Measurements from ENCODE around the gene KRTAP10-8.
"Not testable (repeated sequence)": the region's sequence is repeated elsewhere in the genome, so short reads cannot be mapped to it uniquely, and the experiment has no call there.

The KRTAP10-8 gene

GRCh38 chr21:44643741-44644310 lies 31.9 kb downstream of the KRTAP10-8 start:
- no peak overlapping the region for H3K9ac ChIP-seq
- H3K27ac ChIP-seq: no peak overlapping the region
- no peaks in the 10 kb centered on the region for H4K20me1 ChIP-seq

GRCh38 chr21:44644878-44645277 lies 33.0 kb downstream of the KRTAP10-8 start:
- Histone ChIP-seq H3K27ac (no peak overlapping the region), H3K36me3 (no peaks in the 10 kb centered on the region), H3K4me3 (no peak overlapping the region), H3K27me3 (no peaks in the 10 kb centered on the region), H3K9me3 (peaks cover 51% of the 10 kb centered on the region), H3K4me1 (peaks cover 23% of the 10 kb centered on the region), H4K20me1 (no peaks in the 10 kb centered on the region), H3K4me2 (no peak overlapping the region), H3K9ac (no peak overlapping the region)
- TF ChIP-seq Cebpa-rat (IDR thresholded peaks at IDR 0.05): no peak

More at GRCh38 chr21:44643741-44644310, 31.9 kb downstream of the KRTAP10-8 start:
- Histone ChIP-seq H3K27me3 (no peaks in the 10 kb centered on the region), H3K9me3 (peaks cover 50% of the 10 kb centered on the region), H3K36me3 (no peaks in the 10 kb centered on the region), H3K4me3 (no peak overlapping the region), H3K4me2 (no peak overlapping the region), H3K4me1 (peaks cover 14% of the 10 kb centered on the region)
- no peak for TF ChIP-seq Cebpa-rat (IDR thresholded peaks at IDR 0.05)

GRCh38 chr21:44646366-44647221 lies 34.7 kb downstream of the KRTAP10-8 start, which contains the start of gene KRTAP10-11:
Gene KRTAP10-11, plus strand, starts transcription at chr21:44646414. Its CDS starts 45 bp downstream, at chr21:44646459.
- H3K27me3 ChIP-seq, H4K20me1 ChIP-seq, H3K27ac ChIP-seq, H3K4me3 ChIP-seq, H3K36me3 ChIP-seq: not testable (repeated sequence)
- 0 out of 2 replicates have a peak within 1 kb of the TSS, but pooled peaks have one; percentile 15 for H3K9ac ChIP-seq
- peaks cover 55% of the 10 kb centered on the region for H3K9me3 ChIP-seq
- H3K4me2 ChIP-seq: peak within 1 kb of the TSS; percentile 12; the same call in 1 of the 2 replicates
- peaks cover 34% of the 10 kb centered on the region for H3K4me1 ChIP-seq

- TF ChIP-seq Cebpa-rat (IDR thresholded peaks at IDR 0.05): no peak
- Histone ChIP-seq H3K4me1 (peaks cover 38% of the 10 kb centered on the region), H4K20me1 (no peaks in the 10 kb centered on the region), H3K27ac (no peak overlapping the region), H3K9ac (0 out of 2 replicates have a peak overlapping the region, but pooled peaks have one; percentile 15), H3K4me2 (peak overlapping the region; percentile 12; the same call in 1 of the 2 replicates), H3K36me3 (no peaks in the 10 kb centered on the region), H3K9me3 (peaks cover 59% of the 10 kb centered on the region), H3K4me3 (no peak overlapping the region), H3K27me3 (no peaks in the 10 kb centered on the region)
Measured at GRCh38 chr21:44647222-44647552, 35.3 kb downstream of the KRTAP10-8 start.

- H3K4me1 ChIP-seq: peaks cover 53% of the 10 kb centered on the region
Measured at GRCh38 chr21:44648557-44649311, 36.9 kb downstream of the KRTAP10-8 start.

GRCh38 chr21:44649521-44650100 lies 37.7 kb downstream of the KRTAP10-8 start:
- H3K4me1 ChIP-seq: peaks cover 62% of the 10 kb centered on the region
- H3K9me3 ChIP-seq: peaks cover 60% of the 10 kb centered on the region
- H3K36me3 ChIP-seq: no peaks in the 10 kb centered on the region
- no peak overlapping the region for H3K9ac ChIP-seq
- no peak overlapping the region for H3K27ac ChIP-seq
- no peaks in the 10 kb centered on the region for H4K20me1 ChIP-seq
- H3K27me3 ChIP-seq: no peaks in the 10 kb centered on the region
- H3K4me3 ChIP-seq: no peak overlapping the region
- TF ChIP-seq Cebpa-rat (IDR thresholded peaks at IDR 0.05): no peak
- peak overlapping the region; percentile 52 for H3K4me2 ChIP-seq

More at GRCh38 chr21:44648557-44649311, 36.9 kb downstream of the KRTAP10-8 start:
- no peak overlapping the region for H3K9ac ChIP-seq
- no peaks in the 10 kb centered on the region for H4K20me1 ChIP-seq
- no peak overlapping the region; the same call in 1 of the 2 replicates for H3K27ac ChIP-seq
- TF ChIP-seq Cebpa-rat (IDR thresholded peaks at IDR 0.05): no peak
- no peaks in the 10 kb centered on the region for H3K27me3 ChIP-seq
- no peak overlapping the region for H3K4me3 ChIP-seq
- H3K9me3 ChIP-seq: peaks cover 60% of the 10 kb centered on the region
- H3K4me2 ChIP-seq: peak overlapping the region; percentile 52
- no peaks in the 10 kb centered on the region for H3K36me3 ChIP-seq

- H3K4me1 ChIP-seq: peaks cover 66% of the 10 kb centered on the region
- H3K27ac ChIP-seq: peak overlapping the region; percentile 58
- no peaks in the 10 kb centered on the region for H3K36me3 ChIP-seq
Measured at GRCh38 chr21:44650265-44650972, 38.5 kb downstream of the KRTAP10-8 start.

GRCh38 chr21:44650973-44651675 lies 39.2 kb downstream of the KRTAP10-8 start:
- Histone ChIP-seq H3K4me3 (no peak overlapping the region), H3K9me3 (peaks cover 61% of the 10 kb centered on the region), H3K27me3 (no peaks in the 10 kb centered on the region), H3K36me3 (no peaks in the 10 kb centered on the region; the same call in 1 of the 2 replicates), H3K4me1 (peaks cover 66% of the 10 kb centered on the region), H3K9ac (no peak overlapping the region), H3K27ac (peak overlapping the region; percentile 58), H4K20me1 (no peaks in the 10 kb centered on the region), H3K4me2 (peak overlapping the region; percentile 41)
- no peak for TF ChIP-seq Cebpa-rat (IDR thresholded peaks at IDR 0.05)

More at GRCh38 chr21:44650265-44650972, 38.5 kb downstream of the KRTAP10-8 start:
- H3K27me3 ChIP-seq: no peaks in the 10 kb centered on the region
- H4K20me1 ChIP-seq: no peaks in the 10 kb centered on the region
- H3K4me2 ChIP-seq: peak overlapping the region; percentile 41; the same call in 1 of the 2 replicates
- peaks cover 58% of the 10 kb centered on the region for H3K9me3 ChIP-seq
- no peak overlapping the region for H3K4me3 ChIP-seq
- H3K9ac ChIP-seq: no peak overlapping the region
- no peak for TF ChIP-seq Cebpa-rat (IDR thresholded peaks at IDR 0.05)

All from BLaER1 (cell line).